Prostate gland (tissue), 2 donors: ENCODE measurements around the gene RAB4A. TPM values are rescaled to one million over a fixed set of nuclear protein-coding genes. Genes with fewer than 3 reads are reported as not detected.

Experiments used
- DNase-seq: peaks from one replicate; pipeline ENCODE4 v3.0.0-alpha.2; 2019; ENCODE audit warnings: low spot score
- H3K27ac ChIP-seq, 2 donors: fragments of 200-600 bp; sonication (generic); 2 replicates each; pipeline ENCODE4 v1.5.1; 2017 to 2019
- H3K27me3 ChIP-seq: fragments of 200-600 bp; sonication (generic); replicated peaks from 2 replicates; pipeline ENCODE4 v1.5.1; 2019; ENCODE audit not compliant: insufficient read depth
- H3K36me3 ChIP-seq, 2 donors: fragments of 200-600 bp; sonication (generic); 1 replicate in 1 of 2; 2 replicates in 1 of 2; pipeline versions ENCODE4 v1.5.1 to v1.8.1; 2017 to 2019
- H3K4me1 ChIP-seq: fragments of 200-600 bp; sonication (generic); replicated peaks from 2 replicates; pipeline ENCODE4 v1.5.1; 2019
- H3K4me3 ChIP-seq, 2 donors: fragments of 200-600 bp; sonication (generic); 2 replicates each; pipeline ENCODE4 v1.5.1; 2017 to 2019
- H3K9me3 ChIP-seq: fragments of 200-600 bp; sonication (generic); 2 replicates; pipeline ENCODE4 v1.5.1; 2017
- CTCF ChIP-seq, 4 experiments: fragments of 200-600 bp in 2 of 4; fragments of 450-650 bp in 2 of 4; sonication (generic) in 2 of 4; IDR thresholded peaks; 1 replicate in 3 of 4; 2 replicates in 1 of 4; pipeline ENCODE4 v1.5.1; 2016 to 2019; ENCODE audit warnings: antibody characterized with exemption in 4 of 4, mild to moderate bottlenecking in 2 of 4, moderate library complexity in 2 of 4
- POLR2A ChIP-seq: fragments of 450-650 bp; IDR thresholded peaks from one replicate; pipeline ENCODE4 v1.6.1; 2016; ENCODE audit warnings: antibody characterized with exemption, mild to moderate bottlenecking
- POLR2AphosphoS5 ChIP-seq: sonication (generic); formaldehyde crosslinking; IDR thresholded peaks from one replicate; pipeline ENCODE4 v1.6.1; 2017; ENCODE audit warnings: antibody characterized with exemption
- WGBS: methylation state at CpG from one replicate; pipeline ENCODE4 v1.1.5; 2018; 5-methylcytosine and 5-hydroxymethylcytosine counted together
- intact Hi-C: fragments of 100-400 bp; cut with DNase I; formaldehyde crosslinking; loops from one replicate; pipeline ENCODE4 v1.14.2; 2022
- total RNA-seq, 2 donors: library from RNA; depleted of rRNA; stranded (reverse); fragments of >200 nt; gene quantifications; one replicate each; pipeline ENCODE4 v1.1.0, GENCODE V29; 2016

Gene RAB4A
- total RNA-seq, 2 donors from 2014 or later = 53.6 to 106 TPM

GRCh38 chr1:229225331-229225782, 45.6 kb upstream of the RAB4A start:
- intact Hi-C loops = loop anchor here (5.0 to 10.0 kb wide), 3 partner anchors 108 to 533 kb away; no protein-coding TSS in a partner anchor
- no peaks in the 10 kb centered on the region for H3K9me3 ChIP-seq
- no peak overlapping the region for H3K4me3 ChIP-seq
- no peaks in the 10 kb centered on the region for H3K36me3 ChIP-seq
- peaks cover 16% of the 10 kb centered on the region for H3K4me1 ChIP-seq
- H3K27me3 ChIP-seq = no peaks in the 10 kb centered on the region
- H3K27ac ChIP-seq = peak overlapping the region; percentile 12 to 34
- TF ChIP-seq CTCF (IDR thresholded peaks at IDR 0.05) (peak in 1 of 4 experiments; percentile 25), POLR2A (no peak), POLR2AphosphoS5 (no peak)
- WGBS = 48% methylated on average over 7 of the region's 7 CpGs
- no peak for DNase-seq

DNA sequence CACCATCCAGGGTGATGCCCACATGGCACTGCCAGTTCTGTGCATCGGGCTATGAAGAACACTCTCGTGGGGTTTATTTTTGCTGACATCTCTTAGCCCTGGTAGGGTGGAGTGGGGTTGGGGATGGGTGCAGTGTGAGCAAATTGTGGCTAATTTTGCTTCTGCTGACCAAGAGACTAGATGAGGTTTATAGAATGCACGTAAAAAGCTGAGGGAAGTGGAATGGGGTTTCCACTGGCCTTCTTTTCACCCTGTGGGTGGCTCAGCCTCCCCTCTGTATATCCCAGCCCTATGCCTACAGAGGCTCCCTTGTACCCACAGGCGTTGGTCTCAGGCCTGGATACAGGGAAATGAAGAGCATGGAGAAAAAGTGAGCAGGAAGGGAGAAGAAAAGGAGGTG, 44.1 kb upstream of the RAB4A start:
- Histone ChIP-seq H3K27ac (peak overlapping the region; percentile 12 to 30), H3K36me3 (no peaks in the 10 kb centered on the region), H3K27me3 (no peaks in the 10 kb centered on the region), H3K4me3 (no peak overlapping the region), H3K4me1 (peaks cover 21% of the 10 kb centered on the region), H3K9me3 (no peaks in the 10 kb centered on the region)
- TF ChIP-seq POLR2AphosphoS5 (no peak), CTCF (IDR thresholded peaks at IDR 0.05) (no peak), POLR2A (no peak)
- no peak for DNase-seq
- intact Hi-C loops = loop anchor here (5.0 to 10.0 kb wide), 3 partner anchors 109 to 534 kb away; no protein-coding TSS in a partner anchor
- 82% methylated on average over 4 of the region's 4 CpGs for WGBS

DNA sequence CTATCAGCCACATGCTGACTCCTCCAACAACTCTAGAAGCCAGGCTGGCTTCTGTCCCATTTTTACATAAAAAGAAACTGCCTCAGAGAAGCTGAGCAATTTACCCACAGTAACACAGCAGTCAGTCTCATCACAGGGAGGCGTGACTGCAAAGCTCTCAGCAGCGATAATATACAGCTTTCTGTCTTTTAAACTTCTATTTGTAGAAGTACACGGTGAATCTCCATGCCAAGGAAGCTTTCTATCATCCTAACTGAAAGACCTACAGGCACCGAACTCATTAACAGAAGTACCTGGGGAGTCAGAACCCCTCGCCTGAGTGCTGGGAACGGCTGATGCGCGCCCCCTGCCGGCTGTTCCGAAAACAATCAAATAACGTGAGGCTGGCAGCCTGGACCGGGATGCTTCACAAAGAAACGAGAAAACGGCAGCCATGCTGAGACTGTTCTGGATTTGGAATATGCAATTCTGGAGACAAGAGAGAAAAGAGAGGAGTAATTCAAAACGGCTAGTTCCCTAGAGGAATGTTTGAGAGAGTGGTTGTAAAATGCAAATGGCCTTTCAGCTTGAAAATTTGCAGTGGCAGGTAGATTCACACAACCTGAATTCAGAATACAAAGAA, 43.5 kb upstream of the RAB4A start:
- DNase-seq = peak; percentile 82
- 7% methylated on average over 15 of the region's 15 CpGs for WGBS
- Histone ChIP-seq H3K27ac (peak overlapping the region; percentile 12 to 30), H3K4me3 (no peak overlapping the region), H3K4me1 (peaks cover 17% of the 10 kb centered on the region), H3K27me3 (no peaks in the 10 kb centered on the region), H3K36me3 (no peaks in the 10 kb centered on the region), H3K9me3 (no peaks in the 10 kb centered on the region)
- intact Hi-C loops = loop anchor here (5.0 to 10.0 kb wide), 3 partner anchors 110 to 535 kb away; no protein-coding TSS in a partner anchor
- TF ChIP-seq POLR2AphosphoS5 (peak; percentile 70), POLR2A (no peak), CTCF (IDR thresholded peaks at IDR 0.05) (peak; percentile 87 to 93 (median 89))

DNA sequence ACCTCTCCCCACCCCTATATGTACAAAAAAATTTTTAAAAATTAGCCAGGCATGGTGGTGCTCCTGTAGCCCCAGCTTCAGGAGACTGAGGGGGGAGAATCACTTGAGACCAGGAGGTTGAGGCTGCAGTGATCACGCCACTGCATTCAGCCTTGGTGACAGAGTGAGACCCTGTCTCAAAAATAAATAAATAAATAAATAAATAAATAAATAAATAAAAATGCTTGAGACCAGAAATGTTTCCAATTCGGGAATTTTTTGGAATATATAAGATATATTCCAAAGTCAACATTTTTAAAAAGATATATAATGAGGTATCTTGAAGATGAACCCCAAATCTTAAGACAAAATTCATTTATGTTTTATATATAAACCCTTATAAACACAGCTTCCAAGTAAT, 42.4 kb upstream of the RAB4A start:
- 93% methylated on average over 2 of the region's 2 CpGs for WGBS

More for the DNA sequence above, 42.4 kb upstream of the RAB4A start:
- no peaks in the 10 kb centered on the region for H3K36me3 ChIP-seq
- TF ChIP-seq POLR2A (no peak), POLR2AphosphoS5 (no peak), CTCF (IDR thresholded peaks at IDR 0.05) (no peak)
- H3K4me3 ChIP-seq = no peak overlapping the region
- peak overlapping the region; percentile 88 to 89 for H3K27ac ChIP-seq
- intact Hi-C loops = loop anchor here (2.0 to 10.0 kb wide), 4 partner anchors 111 to 536 kb away; partner anchors contain the start of gene RHOU
- H3K9me3 ChIP-seq = no peaks in the 10 kb centered on the region
- no peaks in the 10 kb centered on the region for H3K27me3 ChIP-seq
- DNase-seq = no peak
- H3K4me1 ChIP-seq = peaks cover 17% of the 10 kb centered on the region
